ENCODE measurements around the gene PRKAB1. TPM values are rescaled to one million over a fixed set of nuclear protein-coding genes. Genes with fewer than 3 reads are reported as not detected.

The PRKAB1 gene
- total RNA-seq, 1 experiment from 2014 or later = 32.3 TPM

- TF ChIP-seq IRF2 (CRISPR knock-in tag; IDR thresholded peaks at IDR 0.05; ENCODE audit: borderline replicate concordance, low read depth) = no peak
- TF ChIP-seq EMX1 (CRISPR knock-in tag; IDR thresholded peaks at IDR 0.05) = no peak
- TF ChIP-seq STAT6 (CRISPR knock-in tag; conservative IDR thresholded peaks at IDR 0.05; ENCODE audit: low read depth) = no peak
- TF ChIP-seq FOXJ3 (CRISPR knock-in tag; IDR thresholded peaks at IDR 0.05; ENCODE audit: borderline replicate concordance) = no peak
- TF ChIP-seq ZNF219 (CRISPR knock-in tag; IDR thresholded peaks at IDR 0.05; ENCODE audit: borderline replicate concordance) = no peak
- no peak for TF ChIP-seq SOX15 (CRISPR knock-in tag; IDR thresholded peaks at IDR 0.05)
- TF ChIP-seq GTF2I (CRISPR knock-in tag; conservative IDR thresholded peaks at IDR 0.05) = no peak
- TF ChIP-seq ZNF416 (CRISPR knock-in tag; IDR thresholded peaks at IDR 0.05) = no peak
- no peak for TF ChIP-seq SMAD3 (CRISPR knock-in tag; IDR thresholded peaks at IDR 0.05; ENCODE audit: borderline replicate concordance)
These were observed 43.0 kb upstream of the PRKAB1 start (continued) for GRCh38 chr12:119624966-119625365.

GRCh38 chr12:119627019-119627643 is 40.8 kb upstream of the PRKAB1 start:
- TF ChIP-seq ATF3 (CRISPR knock-in tag; conservative IDR thresholded peaks at IDR 0.05) (no peak), IRF2 (CRISPR knock-in tag; IDR thresholded peaks at IDR 0.05; ENCODE audit: borderline replicate concordance, low read depth) (no peak), GTF2I (CRISPR knock-in tag; conservative IDR thresholded peaks at IDR 0.05) (no peak), ZMAT4 (CRISPR knock-in tag; IDR thresholded peaks at IDR 0.05) (no peak), ERG (CRISPR knock-in tag; IDR thresholded peaks at IDR 0.05) (no peak), SMAD4 (CRISPR knock-in tag; IDR thresholded peaks at IDR 0.05) (no peak), RELA (CRISPR knock-in tag; IDR thresholded peaks at IDR 0.05; ENCODE audit: borderline replicate concordance) (no peak), ZNF281 (CRISPR knock-in tag; IDR thresholded peaks at IDR 0.05) (no peak), CREM (CRISPR knock-in tag; IDR thresholded peaks at IDR 0.05) (no peak), TP53 (CRISPR knock-in tag; IDR thresholded peaks at IDR 0.05) (no peak), NFYB (CRISPR knock-in tag; conservative IDR thresholded peaks at IDR 0.05; ENCODE audit: low read depth) (no peak)
- POLR2A ChIA-PET = no interaction called here
- peaks cover 3% of the 10 kb centered on the region; the same call in 1 of the 2 replicates for H3K9me3 Mint-ChIP-seq
- no peaks in the 10 kb centered on the region for H3K36me3 Mint-ChIP-seq
- H3K4me1 Mint-ChIP-seq = no peaks in the 10 kb centered on the region
- H3K4me3 Mint-ChIP-seq = no peak overlapping the region
- H3K27me3 Mint-ChIP-seq (ENCODE audit: low read depth) = peaks cover 11% of the 10 kb centered on the region
- no peak overlapping the region for H3K27ac Mint-ChIP-seq
- DNase-seq (ENCODE audit: low spot score) (no peak), ATAC-seq (no peak)
- CTCF ChIA-PET = interaction anchor here (4.1 kb wide), 1 partner anchor 16 kb away, joined by 23 read pairs; no protein-coding TSS in a partner anchor
